DMS114 treated with DMSO at 0.1 percent for 48 hours (cell line): ENCODE data around the gene DHRS2.

ENCODE experiments used
- DNase-seq: peaks from one replicate; lab custom pipeline; 2025; ENCODE audit not compliant: unreplicated experiment; lab: John Stamatoyannopoulos, UW

The DHRS2 gene

GRCh38 chr14:23612354-23612732 is 23.8 kb upstream of the DHRS2 start:
- no peak for DNase-seq

- no peak for DNase-seq
These were observed 23.4 kb upstream of the DHRS2 start for GRCh38 chr14:23612802-23613201.

- no peak for DNase-seq
These were observed 22.7 kb upstream of the DHRS2 start for GRCh38 chr14:23613242-23614070.

GRCh38 chr14:23614395-23614828 is 21.8 kb upstream of the DHRS2 start:
- no peak for DNase-seq

- DNase-seq, result no peak
These were observed 20.3 kb upstream of the DHRS2 start for GRCh38 chr14:23615856-23616255.

- DNase-seq, result no peak
These were observed 18.6 kb upstream of the DHRS2 start for GRCh38 chr14:23617539-23617938.

- DNase-seq, result no peak
These were observed 17.7 kb upstream of the DHRS2 start for GRCh38 chr14:23618415-23618988.

- DNase-seq, result no peak
These were observed 15.9 kb upstream of the DHRS2 start for GRCh38 chr14:23620177-23620702.

GRCh38 chr14:23621204-23621931 is 14.8 kb upstream of the DHRS2 start:
- no peak for DNase-seq

GRCh38 chr14:23621932-23622730 is 14.0 kb upstream of the DHRS2 start:
- no peak for DNase-seq

GRCh38 chr14:23622990-23623389 is 13.2 kb upstream of the DHRS2 start:
- DNase-seq, result no peak

GRCh38 chr14:23623962-23624361 is 12.2 kb upstream of the DHRS2 start:
- no peak for DNase-seq

GRCh38 chr14:23624830-23625404 is 11.2 kb upstream of the DHRS2 start:
- DNase-seq, result no peak

- DNase-seq, result no peak
These were observed 9.2 kb upstream of the DHRS2 start for GRCh38 chr14:23626946-23627345.

- no peak for DNase-seq
These were observed 8.2 kb upstream of the DHRS2 start for GRCh38 chr14:23627961-23628360.

- DNase-seq, result no peak
These were observed 7.0 kb upstream of the DHRS2 start for GRCh38 chr14:23629204-23629603.

GRCh38 chr14:23629832-23630396 is 6.2 kb upstream of the DHRS2 start:
- no peak for DNase-seq

- no peak for DNase-seq
These were observed 5.5 kb upstream of the DHRS2 start for GRCh38 chr14:23630687-23631086.

- no peak for DNase-seq
These were observed 4.9 kb upstream of the DHRS2 start for GRCh38 chr14:23631234-23631633.
